ENCODE data around the gene PLXDC2.

- no peak for TF ChIP-seq CTCF (IDR thresholded peaks at IDR 0.05; ENCODE audit: poor library complexity)
- no peak for TF ChIP-seq EZH2phosphoT487 (IDR thresholded peaks at IDR 0.05; ENCODE audit: low read depth, severe bottlenecking, unreplicated experiment)
Observed at GRCh38 chr10:20256969-20257368, 440.7 kb downstream of the PLXDC2 start.

Data from hepatocyte (in vitro differentiated cells).